ENCODE data around the gene PIGR.
"Not testable (repeated sequence)": the region's sequence is repeated elsewhere in the genome, so short reads cannot be mapped to it uniquely, and the experiment has no call there.

GRCh38 chr1:206923961-206924557, 22.2 kb downstream of the PIGR start:
- not testable (repeated sequence) for TF ChIP-seq EP300 (conservative IDR thresholded peaks at IDR 0.05; ENCODE audit: poor library complexity, severe bottlenecking); CTCF (IDR thresholded peaks at IDR 0.05; ENCODE audit: poor library complexity, severe bottlenecking); RAD21 (conservative IDR thresholded peaks at IDR 0.05); EZH2 (IDR thresholded peaks at IDR 0.05; ENCODE audit: borderline replicate concordance, insufficient read depth, low read length, poor library complexity, severe bottlenecking); POLR2AphosphoS5 (IDR thresholded peaks at IDR 0.05); TAF1 (IDR thresholded peaks at IDR 0.05; ENCODE audit: low read depth)

Data from neural cell (in vitro differentiated cells).